ENCODE results near the gene TRMT61A. TPM values are rescaled to one million over a fixed set of nuclear protein-coding genes. Genes with fewer than 3 reads are reported as not detected.
A peak's percentile ranks its signal among the peaks of the same experiment; 100 is the strongest.

The TRMT61A gene
- total and polyA plus RNA-seq, 2 of the 13 experiments (the other 11 are each of a cell fraction or from before 2014, with no cell fraction given): 6.5 to 13.6 TPM

- TF ChIP-seq ZBTB42 (CRISPR knock-in tag; IDR thresholded peaks at IDR 0.05) (peak; percentile 54; the same call in 1 of the 2 replicates), SOX5 (CRISPR knock-in tag; IDR thresholded peaks at IDR 0.05; ENCODE audit: borderline replicate concordance) (peak; percentile 18; the same call in 1 of the 2 replicates), THAP11 (CRISPR knock-in tag; IDR thresholded peaks at IDR 0.05) (0 out of 2 replicates have a peak, but pooled peaks have one; percentile 16), CEBPG (CRISPR knock-in tag; IDR thresholded peaks at IDR 0.05) (0 out of 2 replicates have a peak, but pooled peaks have one; percentile 20), MED8 (CRISPR knock-in tag; IDR thresholded peaks at IDR 0.05; ENCODE audit: insufficient replicate concordance) (peak; percentile 55), RARA (CRISPR knock-in tag; IDR thresholded peaks at IDR 0.05) (peak; percentile 43), PAXIP1 (CRISPR knock-in tag; conservative IDR thresholded peaks at IDR 0.05) (peak; percentile 76), ZNF281 (CRISPR knock-in tag; IDR thresholded peaks at IDR 0.05; ENCODE audit: borderline replicate concordance) (peak; percentile 59; the same call in 1 of the 2 replicates), ZNF30 (CRISPR knock-in tag; IDR thresholded peaks at IDR 0.05) (0 out of 2 replicates have a peak, but pooled peaks have one; percentile 58), SNAPC2 (CRISPR knock-in tag; IDR thresholded peaks at IDR 0.05) (0 out of 2 replicates have a peak, but pooled peaks have one; percentile 31), ZNF546 (CRISPR knock-in tag; conservative IDR thresholded peaks at IDR 0.05) (0 out of 2 replicates have a peak, but pooled peaks have one; percentile 58), KAT7 (CRISPR knock-in tag; IDR thresholded peaks at IDR 0.05; ENCODE audit: borderline replicate concordance) (peak; percentile 53; the same call in 1 of the 2 replicates), MXI1 (IDR thresholded peaks at IDR 0.05; ENCODE audit: borderline replicate concordance, low read depth, low read length) (peak; percentile 28; the same call in 1 of the 3 replicates), ZNF772 (CRISPR knock-in tag; IDR thresholded peaks at IDR 0.05) (peak; percentile 73), FOXP4 (CRISPR knock-in tag; IDR thresholded peaks at IDR 0.05) (peak; percentile 49; the same call in 1 of the 2 replicates), ZGPAT (CRISPR knock-in tag; IDR thresholded peaks at IDR 0.05) (peak; percentile 43; the same call in 1 of the 2 replicates)
Observed at GRCh38 chr14:103525430-103526246, 3.4 kb upstream of the TRMT61A start (continued).
